HG03159 (cell line): ENCODE measurements around the gene UGT1A1.

Experiments used
- ATAC-seq: cut with Tn5 transposase; IDR thresholded peaks from one replicate; pipeline ENCODE4 v1.9.1; 2021; ENCODE audit warnings: mild to moderate bottlenecking, moderate library complexity; ENCODE audit not compliant: unreplicated experiment

The UGT1A1 gene

GRCh38 chr2:233814056-233814835, 54.2 kb downstream of the UGT1A1 start:
- ATAC-seq, result no peak

- no peak for ATAC-seq
Observed at GRCh38 chr2:233815861-233816260, 55.8 kb downstream of the UGT1A1 start.

GRCh38 chr2:233816334-233816733, 56.3 kb downstream of the UGT1A1 start:
- no peak for ATAC-seq

GRCh38 chr2:233816771-233817170, 56.7 kb downstream of the UGT1A1 start:
- ATAC-seq, result no peak

- no peak for ATAC-seq
Observed at GRCh38 chr2:233817361-233817911, 57.4 kb downstream of the UGT1A1 start.

GRCh38 chr2:233817995-233818638, 58.0 kb downstream of the UGT1A1 start:
- no peak for ATAC-seq

- ATAC-seq, result no peak
Observed at GRCh38 chr2:233818639-233819621, 58.9 kb downstream of the UGT1A1 start.

GRCh38 chr2:233819884-233820773, 60.1 kb downstream of the UGT1A1 start:
- no peak for ATAC-seq

GRCh38 chr2:233820774-233821105, 60.7 kb downstream of the UGT1A1 start:
- ATAC-seq, result no peak

GRCh38 chr2:233821196-233821595, 61.1 kb downstream of the UGT1A1 start:
- no peak for ATAC-seq

- ATAC-seq, result no peak
Observed at GRCh38 chr2:233821709-233822100, 61.6 kb downstream of the UGT1A1 start.

- no peak for ATAC-seq
Observed at GRCh38 chr2:233822101-233822771, 62.2 kb downstream of the UGT1A1 start.
